ENCODE measurements around the gene FCRLA. TPM values are rescaled to one million over a fixed set of nuclear protein-coding genes. Genes with fewer than 3 reads are reported as not detected.
"Not testable (repeated sequence)": the region's sequence is repeated elsewhere in the genome, so short reads cannot be mapped to it uniquely, and the experiment has no call there.

FCRLA gene, protein sequence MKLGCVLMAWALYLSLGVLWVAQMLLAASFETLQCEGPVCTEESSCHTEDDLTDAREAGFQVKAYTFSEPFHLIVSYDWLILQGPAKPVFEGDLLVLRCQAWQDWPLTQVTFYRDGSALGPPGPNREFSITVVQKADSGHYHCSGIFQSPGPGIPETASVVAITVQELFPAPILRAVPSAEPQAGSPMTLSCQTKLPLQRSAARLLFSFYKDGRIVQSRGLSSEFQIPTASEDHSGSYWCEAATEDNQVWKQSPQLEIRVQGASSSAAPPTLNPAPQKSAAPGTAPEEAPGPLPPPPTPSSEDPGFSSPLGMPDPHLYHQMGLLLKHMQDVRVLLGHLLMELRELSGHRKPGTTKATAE
- total RNA-seq, result 1.4 TPM

DNA sequence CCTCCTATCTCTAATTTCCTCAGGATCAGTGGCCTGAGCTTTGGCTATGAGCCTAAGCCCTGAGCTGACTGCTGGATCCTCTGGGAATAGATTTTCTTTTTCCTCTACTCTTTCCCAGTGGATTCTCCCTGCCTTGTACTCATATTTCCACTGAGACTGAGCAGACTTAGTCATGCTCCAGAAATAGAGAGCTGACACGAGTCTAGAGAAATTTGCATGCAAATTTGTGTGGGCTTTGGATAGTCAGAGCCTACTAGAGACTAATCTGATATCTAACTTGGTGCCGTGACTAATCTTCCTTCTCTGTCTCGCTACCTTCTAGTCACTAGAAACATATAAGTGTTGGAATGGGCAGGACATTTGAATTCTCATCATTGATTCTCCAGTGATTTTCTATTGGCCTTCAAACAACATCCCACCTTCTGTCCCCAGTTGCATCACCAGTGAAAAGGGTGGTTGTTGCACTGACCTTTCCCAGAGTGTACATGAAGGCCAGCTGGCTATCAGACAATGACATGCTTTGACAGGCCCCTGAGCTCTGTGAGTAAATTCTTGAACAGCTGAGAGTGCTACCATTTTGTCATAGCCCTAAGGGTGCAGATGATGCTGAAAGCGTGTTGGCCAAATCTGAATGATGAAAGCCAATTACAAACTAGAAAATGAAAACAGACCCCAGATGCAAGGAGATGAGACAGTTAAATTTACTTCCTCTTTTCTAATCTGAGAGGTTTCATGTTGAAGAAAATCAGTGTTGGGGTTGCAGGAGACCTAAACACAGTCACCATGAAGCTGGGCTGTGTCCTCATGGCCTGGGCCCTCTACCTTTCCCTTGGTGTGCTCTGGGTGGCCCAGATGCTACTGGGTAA is at the start of gene FCRLA:
Gene FCRLA (plus strand): TSS at position 748 of the 866 bp plus-strand sequence. CDS start 36 bp downstream, at position 784.
- DNase-seq, result peak; percentile 68

DNA sequence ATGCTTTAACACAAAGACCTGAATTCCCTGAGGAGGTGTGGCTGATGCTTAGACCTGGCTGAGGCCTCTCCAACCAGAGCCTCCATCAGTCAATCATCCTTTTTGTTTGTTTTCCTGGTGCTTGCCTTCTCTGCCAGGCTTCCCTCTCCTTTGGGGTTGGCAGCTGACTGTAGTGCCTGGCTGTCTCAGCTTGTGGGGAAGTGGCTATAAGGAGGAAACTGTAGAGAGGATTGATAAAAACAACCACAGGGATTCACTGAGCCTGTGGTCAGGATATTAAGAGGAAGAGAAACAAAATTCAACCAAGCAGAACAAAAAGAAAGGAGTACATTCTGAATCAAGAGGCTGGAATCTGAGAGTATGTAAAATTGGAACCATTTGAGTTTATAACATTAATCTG is 48.5 kb upstream of the FCRLA start:
- not testable (repeated sequence) for DNase-seq

DNA sequence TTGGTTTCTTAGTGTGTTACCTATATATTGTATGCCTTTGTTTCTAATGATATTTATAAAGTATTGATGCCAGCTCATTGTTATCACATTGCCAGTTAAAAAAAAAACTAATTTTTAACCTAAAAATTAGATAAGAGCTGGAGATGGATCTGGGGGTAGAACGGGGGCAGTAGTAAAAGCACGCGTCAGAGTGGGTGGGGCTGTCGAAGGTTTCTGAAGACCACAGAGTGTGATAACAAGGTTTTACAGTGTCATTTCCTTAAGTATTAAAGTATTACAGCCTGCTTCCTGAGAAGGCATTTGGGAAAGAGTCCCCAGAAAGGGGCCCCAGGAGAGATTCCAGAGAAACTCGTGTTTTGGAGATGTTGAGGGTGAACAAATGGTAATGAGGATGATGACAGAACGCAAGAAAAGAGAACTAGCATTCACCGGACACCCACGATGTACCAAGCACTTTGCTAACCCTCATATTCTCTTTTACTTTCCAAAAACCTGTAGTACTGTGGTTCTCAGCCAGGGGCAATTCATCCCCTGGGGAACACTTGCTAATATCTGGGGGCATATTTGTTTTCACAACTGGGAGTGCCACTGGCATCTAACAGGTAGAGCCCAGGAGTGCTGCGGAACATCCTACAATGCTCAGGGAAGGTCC is 45.2 kb upstream of the FCRLA start:
- DNase-seq, result not testable (repeated sequence)

DNA sequence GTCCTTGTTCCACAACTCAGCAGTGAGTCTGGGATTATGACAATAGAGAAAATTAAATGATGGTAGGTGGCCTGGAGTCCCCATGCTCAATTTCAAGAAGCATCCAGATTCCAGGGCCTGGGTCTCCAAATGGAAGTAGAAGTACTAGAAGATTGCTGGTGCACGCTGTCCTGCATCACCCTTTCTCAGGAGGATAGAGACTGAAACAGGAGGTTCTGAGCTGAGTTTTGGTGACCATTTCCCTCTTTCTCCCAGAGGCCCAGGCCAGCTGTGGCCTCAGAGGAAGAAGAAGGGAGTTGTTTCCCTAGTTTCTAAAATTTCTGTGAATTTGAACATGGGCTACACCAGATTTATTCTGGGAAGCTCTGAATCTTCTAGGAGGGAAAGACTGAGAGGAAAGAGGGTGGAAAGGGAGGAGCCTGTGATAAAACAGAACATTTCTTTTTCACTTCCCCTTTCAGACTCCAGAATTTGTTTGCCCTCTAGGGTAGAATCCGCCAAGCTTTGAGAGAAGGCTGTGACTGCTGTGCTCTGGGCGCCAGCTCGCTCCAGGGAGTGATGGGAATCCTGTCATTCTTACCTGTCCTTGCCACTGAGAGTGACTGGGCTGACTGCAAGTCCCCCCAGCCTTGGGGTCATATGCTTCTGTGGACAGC is 44.2 kb upstream of the FCRLA start, which contains the start of gene FCGR2B:
Gene FCGR2B (plus strand): TSS at position 460 of the 656 bp plus-strand sequence. CDS start 99 bp downstream, at position 559.
- DNase-seq, result not testable (repeated sequence)

DNA sequence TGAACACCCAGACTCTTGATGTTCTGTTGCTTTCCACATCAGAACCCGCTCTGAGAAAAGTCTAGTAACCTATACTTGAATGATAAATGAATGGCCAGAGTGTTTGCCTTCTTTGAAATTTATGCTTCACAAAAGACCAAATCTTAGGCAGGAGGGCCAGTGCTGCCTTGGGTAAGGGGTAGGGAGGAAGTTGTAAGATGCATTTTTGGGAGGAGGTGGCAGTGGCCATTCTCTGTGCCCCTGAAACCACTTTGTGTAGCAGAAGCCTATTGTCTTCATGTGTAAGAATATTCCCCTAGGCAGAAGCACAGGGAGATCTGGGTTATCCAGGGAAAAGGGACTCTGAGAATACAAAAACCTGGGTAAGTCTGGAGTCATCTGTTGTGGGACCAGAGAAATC is 43.5 kb upstream of the FCRLA start:
- DNase-seq, result not testable (repeated sequence)

DNA sequence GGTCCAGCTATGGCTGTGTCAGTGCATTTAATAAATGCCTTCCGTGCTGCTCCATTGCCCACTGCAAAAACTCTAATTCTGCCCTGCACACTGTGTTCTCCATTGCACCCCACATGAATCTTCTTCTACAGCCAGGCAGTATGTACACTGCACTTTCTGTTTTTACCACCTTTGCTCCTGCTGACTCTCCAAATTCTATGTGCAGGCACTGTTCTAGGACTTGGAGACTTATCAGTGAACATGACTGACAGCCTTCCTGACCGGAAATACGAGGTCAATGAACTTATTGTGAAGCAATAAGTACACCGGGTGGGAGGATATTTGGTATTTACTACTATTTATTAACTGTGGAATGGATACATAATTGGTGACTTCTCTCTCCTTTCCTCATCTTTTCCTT is 42.3 kb upstream of the FCRLA start:
- DNase-seq, result not testable (repeated sequence)

DNA sequence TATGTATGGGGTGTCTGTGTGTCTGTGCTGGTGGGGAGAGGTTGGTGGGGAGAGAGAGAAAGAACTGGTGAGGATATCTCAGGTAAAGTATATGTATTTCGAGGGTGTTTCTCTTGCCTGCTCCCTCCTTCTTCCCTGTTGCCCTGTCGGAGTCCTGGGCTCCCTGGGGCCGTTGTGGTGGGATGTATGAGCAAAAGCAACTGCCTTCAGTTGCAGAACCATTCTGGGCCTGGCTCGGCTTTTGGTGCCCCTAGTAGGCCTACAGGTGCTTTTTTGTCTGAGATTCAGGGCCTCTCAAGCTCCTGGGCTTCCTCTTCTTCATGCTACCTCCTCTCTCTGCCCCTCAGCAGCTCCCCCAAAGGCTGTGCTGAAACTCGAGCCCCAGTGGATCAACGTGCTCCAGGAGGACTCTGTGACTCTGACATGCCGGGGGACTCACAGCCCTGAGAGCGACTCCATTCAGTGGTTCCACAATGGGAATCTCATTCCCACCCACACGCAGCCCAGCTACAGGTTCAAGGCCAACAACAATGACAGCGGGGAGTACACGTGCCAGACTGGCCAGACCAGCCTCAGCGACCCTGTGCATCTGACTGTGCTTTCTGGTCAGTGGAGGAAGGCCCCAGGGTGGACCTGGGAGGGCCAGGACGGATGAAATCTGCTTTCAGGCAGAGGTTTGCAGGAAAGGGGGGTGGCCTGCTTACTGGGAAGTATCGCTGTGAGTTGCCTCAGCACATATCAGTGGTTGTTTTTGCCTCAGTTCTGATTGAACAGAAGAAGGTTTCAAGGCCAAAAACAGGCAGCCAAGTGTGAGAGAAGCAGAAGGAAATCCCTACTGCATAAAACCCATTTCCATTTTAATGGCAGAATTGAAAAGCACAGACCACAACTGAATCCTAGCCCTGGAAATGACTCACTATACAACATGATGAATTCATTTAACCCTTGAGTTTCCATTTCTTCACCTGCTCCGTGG is 35.7 kb upstream of the FCRLA start:
- not testable (repeated sequence) for DNase-seq

DNA sequence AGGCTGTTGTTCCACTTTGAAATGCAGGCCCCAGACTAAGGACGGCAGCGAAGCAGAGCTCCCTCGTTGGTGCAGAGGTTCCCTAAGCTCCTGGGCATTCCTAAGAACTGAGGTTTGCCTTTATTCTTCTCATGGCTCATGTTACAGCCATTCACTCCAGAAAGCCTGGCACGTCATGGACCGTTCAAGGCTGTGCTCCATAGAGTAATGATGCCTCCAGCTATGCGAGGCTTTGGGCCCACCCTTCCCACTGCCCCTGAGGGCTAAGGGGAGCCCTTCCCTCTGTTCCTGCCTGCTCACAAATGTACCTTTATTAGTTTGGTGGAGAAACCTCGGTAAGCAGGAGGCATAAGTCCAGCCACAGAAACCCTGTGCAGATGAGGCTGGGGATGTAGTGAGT is 33.6 kb upstream of the FCRLA start:
- DNase-seq, result not testable (repeated sequence)

DNA sequence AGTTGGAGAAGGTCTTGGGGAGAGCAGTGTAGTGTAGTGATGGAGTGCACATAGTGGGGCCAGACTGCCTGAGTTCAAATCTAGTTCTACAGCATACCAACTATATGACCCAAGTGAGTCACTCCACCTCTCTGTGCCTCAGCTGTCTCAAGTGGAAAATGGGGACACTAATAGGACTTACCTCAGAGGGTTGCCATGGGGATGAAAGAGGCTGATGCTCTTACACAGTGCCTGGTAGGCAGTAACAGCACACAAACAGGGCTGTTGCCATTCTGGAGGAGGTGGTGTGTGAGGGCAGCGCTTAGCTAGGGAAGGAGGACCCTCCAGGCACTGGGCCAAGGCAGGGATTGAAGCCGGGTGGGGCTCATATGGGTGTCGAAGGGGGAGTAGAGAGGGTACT is 32.6 kb upstream of the FCRLA start:
- not testable (repeated sequence) for DNase-seq

DNA sequence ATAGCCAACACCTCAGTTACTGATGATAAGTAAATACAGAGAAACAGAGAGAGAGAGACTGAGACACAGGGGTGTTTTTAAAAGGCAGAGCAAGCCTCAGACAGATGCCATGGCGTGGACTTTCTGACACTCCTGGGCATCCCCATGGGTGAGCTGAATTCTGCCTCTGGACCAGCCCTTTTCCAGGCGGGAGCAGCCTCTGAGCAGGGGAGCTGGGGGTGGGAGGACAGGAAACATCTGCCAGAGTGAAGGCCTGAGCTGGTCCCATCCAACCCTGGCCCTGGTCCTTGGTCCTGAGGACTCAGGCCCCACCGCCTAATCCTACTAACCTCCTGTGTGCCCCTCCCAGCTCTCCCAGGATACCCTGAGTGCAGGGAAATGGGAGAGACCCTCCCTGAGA is 32.1 kb upstream of the FCRLA start:
- DNase-seq, result not testable (repeated sequence)

DNA sequence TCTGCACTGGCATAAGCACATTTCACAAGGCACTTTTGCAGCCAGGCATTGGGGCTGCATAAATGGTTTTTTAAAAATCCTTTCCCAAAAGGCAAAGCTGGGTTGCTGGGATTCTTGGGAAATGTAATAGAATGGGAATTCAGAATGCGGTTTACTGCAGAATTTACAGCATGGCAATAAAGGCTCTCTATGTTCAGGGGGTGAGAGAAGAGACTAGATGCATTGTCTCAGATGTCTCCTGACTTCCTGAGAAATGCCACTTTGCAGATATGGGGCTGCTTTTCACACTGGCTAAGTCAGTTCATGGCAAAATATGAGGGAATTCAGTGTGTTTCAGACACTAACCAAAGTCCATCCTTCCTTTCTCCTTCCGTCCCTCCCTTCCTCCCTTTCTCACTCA is 30.6 kb upstream of the FCRLA start:
- DNase-seq, result no peak

DNA sequence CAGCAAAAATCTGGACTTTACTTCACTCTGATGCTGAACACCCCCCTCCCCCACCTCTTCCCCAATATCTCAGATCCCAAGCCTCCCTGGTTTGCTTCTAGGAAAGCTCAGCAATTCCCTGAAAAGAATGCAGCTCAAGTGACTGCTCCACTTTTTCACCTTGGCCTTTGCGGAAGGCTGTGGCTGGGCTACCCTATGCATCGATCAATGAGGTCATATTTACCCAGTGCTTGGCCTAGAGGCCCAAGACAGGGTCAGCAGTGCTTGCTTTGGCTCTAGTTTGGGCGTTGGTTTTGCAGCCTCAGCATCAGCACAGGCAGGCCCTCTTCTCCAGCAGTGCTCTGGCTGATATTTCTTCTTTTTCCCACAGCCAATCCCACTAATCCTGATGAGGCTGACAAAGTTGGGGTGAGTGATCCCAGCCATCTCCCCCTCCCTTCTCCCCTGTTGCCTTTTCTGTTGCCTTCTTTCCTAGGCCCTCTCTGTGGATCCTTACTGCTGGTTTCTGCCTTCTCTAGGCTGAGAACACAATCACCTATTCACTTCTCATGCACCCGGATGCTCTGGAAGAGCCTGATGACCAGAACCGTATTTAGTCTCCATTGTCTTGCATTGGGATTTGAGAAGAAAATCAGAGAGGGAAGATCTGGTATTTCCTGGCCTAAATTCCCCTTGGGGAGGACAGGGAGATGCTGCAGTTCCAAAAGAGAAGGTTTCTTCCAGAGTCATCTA is 29.9 kb upstream of the FCRLA start:
- DNase-seq, result no peak

DNA sequence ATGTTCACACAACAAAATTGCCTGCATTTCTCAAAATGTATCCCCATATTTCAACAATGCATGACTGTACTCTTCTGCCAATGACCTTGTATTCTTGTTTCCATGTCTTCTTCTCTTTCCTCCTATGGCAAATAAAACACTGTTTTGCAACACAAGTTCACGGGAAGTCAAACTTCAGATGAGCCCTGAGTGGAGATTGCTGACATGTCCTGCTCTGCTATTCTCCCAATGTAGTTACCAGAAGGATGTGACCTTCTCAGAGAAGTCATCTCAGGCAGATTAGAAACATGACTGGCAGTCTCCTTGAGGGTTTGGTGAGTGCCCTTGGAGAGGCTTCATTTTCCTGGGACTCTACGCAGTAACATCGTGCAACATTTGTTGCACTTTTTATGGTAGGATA is 28.5 kb upstream of the FCRLA start:
- no peak for DNase-seq

DNA sequence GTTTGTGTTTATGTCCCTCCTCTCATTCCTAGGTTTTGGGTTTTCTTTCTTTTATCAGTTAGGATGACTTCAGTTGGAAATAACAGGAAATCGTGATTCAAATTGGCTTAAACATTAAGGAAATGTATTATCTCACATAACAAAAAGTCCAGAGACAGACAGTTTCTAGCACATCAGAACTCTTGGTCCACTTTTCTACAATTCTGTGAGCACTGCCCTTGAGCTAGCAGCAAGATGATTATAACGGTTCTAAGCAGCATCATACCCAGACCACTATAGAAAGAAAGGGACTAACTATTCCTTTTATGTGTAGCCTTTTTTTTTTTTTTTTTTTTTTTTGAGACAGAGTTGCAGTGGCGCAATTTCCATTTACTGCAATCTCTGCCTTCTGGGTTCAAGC is 25.1 kb upstream of the FCRLA start:
- no peak for DNase-seq

DNA sequence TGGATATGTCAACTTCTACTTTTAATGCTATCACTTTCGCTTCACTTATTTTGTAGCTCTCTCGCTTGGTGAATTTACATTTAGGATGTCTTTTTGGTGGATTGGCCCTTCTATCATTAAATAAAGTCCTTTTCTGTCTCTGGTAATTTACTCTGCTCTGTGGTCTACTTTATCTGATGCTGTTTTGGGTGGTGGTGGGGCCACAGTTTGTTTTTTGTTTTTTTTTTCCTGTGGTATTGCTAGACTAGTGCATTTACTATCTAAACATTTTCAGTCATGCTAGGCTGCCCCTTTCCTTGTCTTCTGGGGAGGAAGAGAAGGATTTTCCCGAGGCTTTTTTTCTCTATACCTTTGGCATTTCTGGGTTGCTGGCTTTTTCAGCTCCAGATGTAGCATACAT is 18.1 kb upstream of the FCRLA start:
- no peak for DNase-seq

DNA sequence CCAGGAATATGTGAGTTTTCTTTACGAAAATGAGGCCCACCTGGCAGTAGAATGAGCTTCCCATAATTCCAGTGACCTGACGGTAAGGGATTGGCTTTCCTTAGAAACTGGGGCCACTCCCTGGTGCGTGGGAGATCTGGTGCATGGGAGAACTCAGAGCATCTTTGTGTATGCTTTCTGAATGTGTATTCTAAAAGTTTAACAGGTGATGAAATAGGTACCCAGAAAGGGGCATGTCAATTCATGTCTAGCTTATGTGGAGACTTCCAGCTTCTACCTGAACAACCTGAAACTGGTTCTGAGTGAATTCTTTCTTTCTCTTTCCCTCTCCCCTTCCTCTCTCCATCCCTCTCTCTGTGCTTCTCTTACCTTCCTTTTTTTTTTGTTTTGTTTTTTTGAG is 15.2 kb upstream of the FCRLA start:
- DNase-seq, result no peak

DNA sequence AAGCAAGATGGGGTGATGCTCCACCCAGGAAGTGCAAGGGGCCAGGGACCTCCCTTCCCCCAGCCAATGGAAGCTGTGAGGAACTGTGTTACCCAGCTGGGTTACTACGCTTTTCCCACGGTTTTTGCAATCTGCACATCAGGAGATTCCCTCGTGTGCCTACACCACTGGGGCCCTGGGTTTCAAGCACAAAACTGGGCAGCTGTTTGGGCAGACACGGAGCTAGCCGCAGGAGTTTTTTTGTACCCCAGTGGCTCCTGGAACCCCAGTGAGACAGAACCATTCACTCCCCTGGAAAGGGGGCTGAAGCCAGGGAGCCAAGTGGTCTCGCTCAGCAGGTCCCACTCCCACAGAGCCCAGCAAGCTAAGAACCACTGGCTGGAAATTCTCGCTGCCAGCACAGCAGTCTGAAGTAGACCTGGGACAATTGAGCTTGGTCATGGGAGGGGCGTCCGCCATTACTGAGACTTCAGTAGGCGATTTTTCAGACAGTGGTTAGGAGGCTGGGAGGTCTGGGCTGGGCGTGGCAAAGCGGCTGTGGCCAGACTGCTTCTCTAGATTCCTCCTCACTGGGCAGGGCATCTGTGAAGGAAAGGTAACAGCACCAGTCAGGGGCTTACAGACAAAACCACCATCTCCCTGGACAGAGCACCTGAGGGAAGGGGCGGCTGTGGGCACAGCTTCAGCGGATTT is 13.9 kb upstream of the FCRLA start:
- not testable (repeated sequence) for DNase-seq

DNA sequence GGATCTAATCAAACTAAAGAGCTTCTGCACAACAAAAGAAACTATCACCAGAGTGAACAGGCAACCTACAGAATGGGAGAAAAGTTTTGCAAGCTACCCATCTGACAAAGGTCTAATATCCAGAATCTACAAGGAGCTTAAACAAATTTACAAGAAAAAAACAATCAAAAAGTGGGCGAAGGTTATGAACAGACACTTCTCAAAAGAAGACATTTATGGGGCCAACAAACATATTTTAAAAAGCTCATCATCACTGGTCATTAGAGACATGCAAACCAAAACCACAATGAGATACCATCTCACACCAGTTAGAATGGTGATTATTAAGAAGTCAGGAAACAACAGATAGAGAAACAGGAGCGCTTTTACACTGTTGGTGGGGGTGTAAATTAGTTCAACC is 8.7 kb upstream of the FCRLA start:
- DNase-seq, result not testable (repeated sequence)

DNA sequence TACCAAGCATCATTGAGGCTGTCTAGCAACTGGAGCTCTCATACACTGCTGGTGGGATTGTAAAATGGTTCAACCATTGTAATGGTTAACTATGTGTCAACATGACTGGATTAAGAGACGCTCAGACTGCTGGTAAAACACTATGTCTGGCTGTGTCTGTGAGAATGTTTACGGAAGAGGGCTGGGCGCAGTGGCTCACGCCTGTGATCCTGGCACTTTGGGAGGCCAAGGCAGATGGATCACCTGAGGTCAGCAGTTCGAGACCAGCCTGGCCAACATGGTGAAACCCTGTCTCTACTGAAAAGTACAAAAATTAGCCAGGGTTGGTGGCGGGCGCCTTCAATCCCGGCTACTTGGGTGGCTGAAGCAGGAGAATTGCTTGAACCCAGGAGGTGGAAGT is 4.8 kb upstream of the FCRLA start:
- no peak for DNase-seq

DNA sequence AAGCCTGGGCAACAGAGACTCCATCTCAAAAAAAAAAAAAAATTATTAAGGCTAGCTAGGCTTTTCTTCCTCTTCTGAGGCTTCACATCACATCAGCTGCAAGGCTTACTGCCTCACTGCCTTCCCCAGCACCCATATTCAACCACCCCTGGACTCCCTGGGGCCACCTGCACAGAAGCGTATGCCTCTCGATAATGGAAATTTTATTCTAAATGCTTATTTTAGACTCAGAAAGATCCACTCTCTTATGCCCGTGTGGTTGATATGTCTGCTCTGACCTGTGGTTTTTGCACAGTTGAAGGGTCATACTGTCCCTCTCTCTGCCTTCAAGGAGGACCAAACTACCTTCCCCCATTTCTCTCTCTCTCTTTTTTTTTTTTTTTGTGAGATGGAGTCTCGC is 1.5 kb upstream of the FCRLA start:
- no peak for DNase-seq
